Esophagus (tissue), 2 donors: ENCODE data around the gene ARIH2. TPM values are rescaled to one million over a fixed set of nuclear protein-coding genes. Genes with fewer than 3 reads are reported as not detected.

Experiments used
- H3K27ac ChIP-seq, 2 donors: one replicate each; pipeline ENCODE4 v1.5.1; 2013; ENCODE audit warnings: low read depth in 2 of 2, mild to moderate bottlenecking in 2 of 2, inconsistent platforms in 1 of 2, low read length in 1 of 2, moderate library complexity in 1 of 2
- H3K27me3 ChIP-seq, 2 donors: one replicate each; pipeline ENCODE4 v1.6.1; 2013; ENCODE audit warnings: low read length in 2 of 2, control low read depth in 1 of 2, mild to moderate bottlenecking in 1 of 2; ENCODE audit not compliant: insufficient read depth in 2 of 2, control insufficient read depth in 1 of 2
- H3K36me3 ChIP-seq, 2 donors: one replicate each; pipeline ENCODE4 v1.6.1; 2013; ENCODE audit warnings: low read length in 1 of 2; ENCODE audit not compliant: control insufficient read depth in 2 of 2, insufficient read depth in 2 of 2
- H3K4me1 ChIP-seq, 2 donors: one replicate each; pipeline ENCODE4 v1.6.1; 2013; ENCODE audit warnings: low read length in 1 of 2; ENCODE audit not compliant: control insufficient read depth in 2 of 2, insufficient read depth in 2 of 2
- H3K4me3 ChIP-seq, 2 donors: one replicate each; pipeline ENCODE4 v1.5.1; 2013; ENCODE audit warnings: low read length in 2 of 2, mild to moderate bottlenecking in 2 of 2, low read depth in 1 of 2, moderate library complexity in 1 of 2
- H3K9me3 ChIP-seq, 2 donors: one replicate each; pipeline ENCODE4 v1.6.1; 2013; ENCODE audit warnings: mild to moderate bottlenecking in 2 of 2, low read depth in 1 of 2, low read length in 1 of 2, moderate library complexity in 1 of 2; ENCODE audit not compliant: control insufficient read depth in 2 of 2, insufficient read depth in 1 of 2
- WGBS, 2 donors: extraction: QIAGEN DNeasy Blood & Tissue Kit; methylation state at CpG; one replicate each; pipeline ENCODE4 v1.1.7; 2013; 5-methylcytosine and 5-hydroxymethylcytosine counted together
- polyA plus RNA-seq, 2 donors: library from polyadenylated mRNA; stranded (reverse); fragments of 200-250 nt; gene quantifications; one replicate each; pipeline ENCODE4 v1.2.3, GENCODE V29; 2013
- donor health status: healthy with polysubstance abuse.
- donor health status: Bipolar disorder and iron deficiency.

The ARIH2 gene
- polyA plus RNA-seq, 2 donors = 32.8 to 36.5 TPM

GRCh38 chr3:48945432-48945831, 26.8 kb downstream of the ARIH2 start:
- H3K4me3 ChIP-seq = no peak overlapping the region
- no peak overlapping the region for H3K27ac ChIP-seq
- no peaks in the 10 kb centered on the region for H3K9me3 ChIP-seq
- 82 to 91% methylated on average over 2 of the region's 2 CpGs for WGBS, 2 donors
- H3K36me3 ChIP-seq = no peaks in the 10 kb centered on the region
- H3K27me3 ChIP-seq = no peaks in the 10 kb centered on the region
- no peaks in the 10 kb centered on the region for H3K4me1 ChIP-seq

- no peaks in the 10 kb centered on the region for H3K27me3 ChIP-seq
- no peak overlapping the region for H3K4me3 ChIP-seq
- no peaks in the 10 kb centered on the region for H3K4me1 ChIP-seq
- no peak overlapping the region for H3K27ac ChIP-seq
- H3K36me3 ChIP-seq = no peaks in the 10 kb centered on the region
- H3K9me3 ChIP-seq = no peaks in the 10 kb centered on the region
- 85 to 87% methylated on average over 4 of the region's 4 CpGs for WGBS, 2 donors
Observed at GRCh38 chr3:48945891-48946549, 27.4 kb downstream of the ARIH2 start.

GRCh38 chr3:48949376-48949717, 30.7 kb downstream of the ARIH2 start:
- Histone ChIP-seq H3K9me3 (no peaks in the 10 kb centered on the region), H3K4me3 (no peak overlapping the region), H3K27me3 (no peaks in the 10 kb centered on the region), H3K27ac (peak overlapping the region in 1 of 2 donors; percentile 30), H3K4me1 (no peaks in the 10 kb centered on the region), H3K36me3 (peaks cover 0 to 2% of the 10 kb centered on the region in 2 donors)
- WGBS, 2 donors = 47 to 48% methylated on average over 2 of the region's 2 CpGs

- Histone ChIP-seq H3K27ac (no peak overlapping the region), H3K27me3 (no peaks in the 10 kb centered on the region), H3K4me3 (no peak overlapping the region), H3K36me3 (peaks cover 0 to 2% of the 10 kb centered on the region in 2 donors), H3K4me1 (no peaks in the 10 kb centered on the region), H3K9me3 (no peaks in the 10 kb centered on the region)
- WGBS, 2 donors = 81 to 91% methylated on average over 1 of the region's 1 CpG
Observed at GRCh38 chr3:48950051-48950450, 31.4 kb downstream of the ARIH2 start.

GRCh38 chr3:48951764-48952163, 33.1 kb downstream of the ARIH2 start:
- no peaks in the 10 kb centered on the region for H3K9me3 ChIP-seq
- H3K4me1 ChIP-seq = no peaks in the 10 kb centered on the region
- peaks cover 0 to 2% of the 10 kb centered on the region in 2 donors for H3K36me3 ChIP-seq
- no peaks in the 10 kb centered on the region for H3K27me3 ChIP-seq
- H3K27ac ChIP-seq = no peak overlapping the region
- 87 to 93% methylated on average over 4 of the region's 4 CpGs for WGBS, 2 donors
- H3K4me3 ChIP-seq = no peak overlapping the region

GRCh38 chr3:48952510-48953118, 34.0 kb downstream of the ARIH2 start:
- Histone ChIP-seq H3K36me3 (peaks cover 0 to 2% of the 10 kb centered on the region in 2 donors), H3K9me3 (no peaks in the 10 kb centered on the region), H3K4me3 (no peak overlapping the region), H3K27me3 (no peaks in the 10 kb centered on the region), H3K27ac (no peak overlapping the region), H3K4me1 (no peaks in the 10 kb centered on the region)
- WGBS, 2 donors = 81 to 87% methylated on average over 8 of the region's 8 CpGs

GRCh38 chr3:48957006-48957705, 38.5 kb downstream of the ARIH2 start:
- Histone ChIP-seq H3K4me3 (no peak overlapping the region), H3K36me3 (peaks cover under 1 to 2% of the 10 kb centered on the region in 2 donors), H3K27ac (no peak overlapping the region), H3K4me1 (no peaks in the 10 kb centered on the region), H3K27me3 (no peaks in the 10 kb centered on the region), H3K9me3 (no peaks in the 10 kb centered on the region)
- 93 to 95% methylated on average over 2 of the region's 2 CpGs for WGBS, 2 donors

GRCh38 chr3:48960841-48961413, 42.3 kb downstream of the ARIH2 start:
- Histone ChIP-seq H3K4me1 (no peaks in the 10 kb centered on the region), H3K9me3 (no peaks in the 10 kb centered on the region), H3K27me3 (no peaks in the 10 kb centered on the region), H3K27ac (no peak overlapping the region), H3K36me3 (peaks cover 0 to 9% of the 10 kb centered on the region in 2 donors), H3K4me3 (no peak overlapping the region)
- 85 to 88% methylated on average over 4 of the region's 4 CpGs for WGBS, 2 donors

GRCh38 chr3:48962340-48962739, 43.7 kb downstream of the ARIH2 start:
- H3K27ac ChIP-seq = no peak overlapping the region
- WGBS, 2 donors = 84 to 88% methylated on average over 2 of the region's 2 CpGs
- H3K36me3 ChIP-seq = peaks cover 0 to 9% of the 10 kb centered on the region in 2 donors
- no peaks in the 10 kb centered on the region for H3K4me1 ChIP-seq
- no peak overlapping the region for H3K4me3 ChIP-seq
- no peaks in the 10 kb centered on the region for H3K9me3 ChIP-seq
- H3K27me3 ChIP-seq = no peaks in the 10 kb centered on the region
